HG03135 (cell line): ENCODE measurements around the gene SELPLG.
"Not testable (repeated sequence)": the region's sequence is repeated elsewhere in the genome, so short reads cannot be mapped to it uniquely, and the experiment has no call there.

Experiments
- ATAC-seq: cut with Tn5 transposase; IDR thresholded peaks from one replicate; pipeline ENCODE4 v1.9.1; 2021; ENCODE audit warnings: mild to moderate bottlenecking, moderate library complexity; ENCODE audit not compliant: unreplicated experiment

The SELPLG gene

GRCh38 chr12:108638997-108639822, 5.5 kb upstream of the SELPLG start:
- ATAC-seq, result no peak

- no peak for ATAC-seq
These were observed 4.6 kb upstream of the SELPLG start for GRCh38 chr12:108638141-108638827.

- ATAC-seq, result no peak
These were observed 3.7 kb upstream of the SELPLG start for GRCh38 chr12:108637222-108637971.

GRCh38 chr12:108635997-108636808, 2.5 kb upstream of the SELPLG start:
- no peak for ATAC-seq

- ATAC-seq, result peak; percentile 50
These were observed 1.7 kb upstream of the SELPLG start for GRCh38 chr12:108635201-108635996.

GRCh38 chr12:108634341-108634751, 652 bp upstream of the SELPLG start:
- ATAC-seq, result no peak

- ATAC-seq, result no peak
These were observed 587 bp downstream of the SELPLG start for GRCh38 chr12:108633081-108633533.

- not testable (repeated sequence) for ATAC-seq
These were observed 2.4 kb downstream of the SELPLG start for GRCh38 chr12:108631261-108631660.

- ATAC-seq, result no peak
These were observed 3.0 kb downstream of the SELPLG start for GRCh38 chr12:108630481-108631207.

- no peak for ATAC-seq
These were observed 3.7 kb downstream of the SELPLG start for GRCh38 chr12:108629824-108630476.

GRCh38 chr12:108629151-108629550, 4.5 kb downstream of the SELPLG start:
- no peak for ATAC-seq

GRCh38 chr12:108627134-108627920, 6.4 kb downstream of the SELPLG start:
- no peak for ATAC-seq

GRCh38 chr12:108625228-108625627, 8.5 kb downstream of the SELPLG start:
- no peak for ATAC-seq

GRCh38 chr12:108623577-108623976, 10.1 kb downstream of the SELPLG start:
- ATAC-seq, result no peak

- no peak for ATAC-seq
These were observed 10.7 kb downstream of the SELPLG start for GRCh38 chr12:108622921-108623514.

GRCh38 chr12:108622421-108622820, 11.3 kb downstream of the SELPLG start:
- ATAC-seq, result no peak

GRCh38 chr12:108621161-108621560, 12.5 kb downstream of the SELPLG start:
- no peak for ATAC-seq
